Thyroid gland (tissue), 4 donors: ENCODE data around the gene DPF3.

Source experiments
- POLR2A ChIP-seq, 2 donors: fragments of 450-650 bp; IDR thresholded peaks; one replicate each; pipeline ENCODE4 v1.6.1; 2017; ENCODE audit warnings: antibody characterized with exemption in 2 of 2, mild to moderate bottlenecking in 2 of 2, moderate library complexity in 1 of 2
- TF ChIP-seq, protein P1 (sequence below), 6 experiments: fragments of 200-600 bp in 3 of 6; fragments of 450-650 bp in 3 of 6; sonication (generic) in 3 of 6; IDR thresholded peaks; one replicate each; pipeline ENCODE4 v1.5.1; 2016 to 2019; ENCODE audit warnings: antibody characterized with exemption in 6 of 6, mild to moderate bottlenecking in 2 of 6, inconsistent platforms in 1 of 6, moderate library complexity in 1 of 6

DNA sequence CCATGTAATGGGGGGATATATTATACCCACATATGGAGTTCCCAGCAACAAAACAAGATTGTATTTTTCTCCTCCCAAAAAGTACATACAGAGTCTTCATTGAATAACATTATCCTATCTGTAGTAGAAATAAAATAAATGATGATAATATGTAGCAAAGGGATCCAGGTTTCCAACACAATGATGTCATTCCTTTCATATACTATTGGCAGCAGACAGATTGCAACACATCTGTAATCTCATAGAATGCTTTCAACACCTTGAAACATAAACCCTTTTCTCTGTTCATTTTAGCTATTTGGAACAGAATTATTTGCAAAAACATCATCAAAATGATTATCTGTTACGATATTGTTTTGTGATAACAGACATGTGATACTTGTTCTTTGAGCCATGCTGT is 317.6 kb downstream of the DPF3 start:
- no peak for TF ChIP-seq POLR2A (IDR thresholded peaks at IDR 0.05)
- TF ChIP-seq, protein P1, sequence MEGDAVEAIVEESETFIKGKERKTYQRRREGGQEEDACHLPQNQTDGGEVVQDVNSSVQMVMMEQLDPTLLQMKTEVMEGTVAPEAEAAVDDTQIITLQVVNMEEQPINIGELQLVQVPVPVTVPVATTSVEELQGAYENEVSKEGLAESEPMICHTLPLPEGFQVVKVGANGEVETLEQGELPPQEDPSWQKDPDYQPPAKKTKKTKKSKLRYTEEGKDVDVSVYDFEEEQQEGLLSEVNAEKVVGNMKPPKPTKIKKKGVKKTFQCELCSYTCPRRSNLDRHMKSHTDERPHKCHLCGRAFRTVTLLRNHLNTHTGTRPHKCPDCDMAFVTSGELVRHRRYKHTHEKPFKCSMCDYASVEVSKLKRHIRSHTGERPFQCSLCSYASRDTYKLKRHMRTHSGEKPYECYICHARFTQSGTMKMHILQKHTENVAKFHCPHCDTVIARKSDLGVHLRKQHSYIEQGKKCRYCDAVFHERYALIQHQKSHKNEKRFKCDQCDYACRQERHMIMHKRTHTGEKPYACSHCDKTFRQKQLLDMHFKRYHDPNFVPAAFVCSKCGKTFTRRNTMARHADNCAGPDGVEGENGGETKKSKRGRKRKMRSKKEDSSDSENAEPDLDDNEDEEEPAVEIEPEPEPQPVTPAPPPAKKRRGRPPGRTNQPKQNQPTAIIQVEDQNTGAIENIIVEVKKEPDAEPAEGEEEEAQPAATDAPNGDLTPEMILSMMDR (IDR thresholded peaks at IDR 0.05), result no peak
